ENCODE data around the gene SLC25A26. TPM values are rescaled to one million over a fixed set of nuclear protein-coding genes. Genes with fewer than 3 reads are reported as not detected.

SLC25A26 gene
- total RNA-seq, 3 donors from 2014 or later, result 25.6 to 31.4 (median 30.9) TPM

- no peak overlapping the region for H3K4me3 ChIP-seq
- H3K4me1 ChIP-seq, result peaks cover 0 to 8% of the 10 kb centered on the region in 2 donors
- no peaks in the 10 kb centered on the region for H3K36me3 ChIP-seq
- H3K27ac ChIP-seq, result peak overlapping the region in 1 of 2 donors; percentile 25
- no peak for DNase-seq (ENCODE audit: low spot score in 2 of 2)
- H3K9me3 ChIP-seq, result no peaks in the 10 kb centered on the region
- no peaks in the 10 kb centered on the region for H3K27me3 ChIP-seq
- TF ChIP-seq CTCF (IDR thresholded peaks at IDR 0.05) (no peak), POLR2A (IDR thresholded peaks at IDR 0.05) (no peak), POLR2AphosphoS5 (IDR thresholded peaks at IDR 0.05) (no peak)
- intact Hi-C loops (cut with DNase I; ENCODE audit: low total_unique reads), result loop anchor here (10.0 kb wide), 1 partner anchor 389 kb away; no protein-coding TSS in a partner anchor
These were observed 185.4 kb downstream of the SLC25A26 start for GRCh38 chr3:66406163-66406562.

- Histone ChIP-seq H3K4me3 (no peak overlapping the region), H3K36me3 (no peaks in the 10 kb centered on the region), H3K9me3 (no peaks in the 10 kb centered on the region), H3K4me1 (peaks cover 0 to 8% of the 10 kb centered on the region in 2 donors), H3K27ac (peak overlapping the region in 1 of 2 donors; percentile 9), H3K27me3 (no peaks in the 10 kb centered on the region)
- DNase-seq (ENCODE audit: low spot score in 2 of 2), result no peak
- intact Hi-C loops (cut with DNase I; ENCODE audit: low total_unique reads), result loop anchor here (10.0 kb wide), 1 partner anchor 388 kb away; no protein-coding TSS in a partner anchor
- TF ChIP-seq POLR2AphosphoS5 (IDR thresholded peaks at IDR 0.05) (no peak), POLR2A (IDR thresholded peaks at IDR 0.05) (no peak), CTCF (IDR thresholded peaks at IDR 0.05) (no peak)
These were observed 186.2 kb downstream of the SLC25A26 start for GRCh38 chr3:66406831-66407610.

- intact Hi-C loops (cut with DNase I; ENCODE audit: low total_unique reads), result loop anchor here (10.0 kb wide), 1 partner anchor 387 kb away; no protein-coding TSS in a partner anchor
- TF ChIP-seq POLR2A (IDR thresholded peaks at IDR 0.05), result no peak
- peak in 1 of 3 donors; percentile 9 for TF ChIP-seq POLR2AphosphoS5 (IDR thresholded peaks at IDR 0.05)
- TF ChIP-seq CTCF (IDR thresholded peaks at IDR 0.05), result peak; percentile 73 to 91 (median 85)
- H3K4me3 ChIP-seq, result no peak overlapping the region
- H3K27ac ChIP-seq, result peak overlapping the region in 1 of 2 donors; percentile 9
- no peaks in the 10 kb centered on the region for H3K27me3 ChIP-seq
- H3K4me1 ChIP-seq, result peaks cover 0 to 8% of the 10 kb centered on the region in 2 donors
- peak; percentile 39 to 69 for DNase-seq (ENCODE audit: low spot score in 2 of 2)
- no peaks in the 10 kb centered on the region for H3K36me3 ChIP-seq
- H3K9me3 ChIP-seq, result no peaks in the 10 kb centered on the region
These were observed 186.9 kb downstream of the SLC25A26 start for GRCh38 chr3:66407611-66408218.

- peaks cover 3% of the 10 kb centered on the region for H3K36me3 ChIP-seq
- no peak for DNase-seq (ENCODE audit: low spot score in 2 of 2)
- peak overlapping the region in 1 of 2 donors; percentile 19 for H3K27ac ChIP-seq
- intact Hi-C loops (cut with DNase I; ENCODE audit: low total_unique reads), result loop anchor here (10.0 kb wide), 1 partner anchor 385 kb away; no protein-coding TSS in a partner anchor
- H3K9me3 ChIP-seq, result no peaks in the 10 kb centered on the region
- no peak overlapping the region for H3K4me3 ChIP-seq
- H3K4me1 ChIP-seq, result no peaks in the 10 kb centered on the region
- no peaks in the 10 kb centered on the region for H3K27me3 ChIP-seq
- TF ChIP-seq POLR2AphosphoS5 (IDR thresholded peaks at IDR 0.05) (no peak), CTCF (IDR thresholded peaks at IDR 0.05) (no peak), POLR2A (IDR thresholded peaks at IDR 0.05) (no peak)
These were observed 189.3 kb downstream of the SLC25A26 start for GRCh38 chr3:66409771-66410754.
